ENCODE measurements around the gene MAFF.
"Not testable (repeated sequence)": the region's sequence is repeated elsewhere in the genome, so short reads cannot be mapped to it uniquely, and the experiment has no call there.

MAFF gene

DNA sequence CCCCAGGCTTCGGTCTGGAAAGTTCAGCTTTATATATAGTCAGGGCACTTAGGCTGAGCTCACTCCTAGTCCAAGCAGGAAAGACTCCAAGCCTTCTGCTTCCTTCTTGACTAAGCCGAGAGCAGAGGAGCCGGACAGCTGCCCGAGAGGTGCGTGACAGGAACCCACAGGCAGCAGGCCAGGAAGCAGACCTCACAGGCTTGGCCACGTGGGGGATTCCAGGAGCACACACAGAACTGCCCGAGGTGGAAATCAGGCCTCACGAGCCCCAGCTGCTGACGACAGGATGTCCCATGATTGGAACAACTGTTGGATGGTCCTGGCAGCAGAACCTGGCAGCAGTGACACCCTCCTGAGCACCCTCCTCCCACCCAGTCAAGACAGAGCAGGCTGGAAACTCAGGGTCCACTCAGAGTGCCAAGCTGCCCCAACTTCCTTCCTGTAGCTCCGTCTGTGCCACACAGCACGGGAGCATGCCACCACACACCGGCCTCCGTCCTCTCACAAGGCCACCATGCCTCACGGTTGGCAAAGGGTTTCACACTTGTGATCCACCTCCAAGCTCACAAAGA is 25.5 kb upstream of the MAFF start:
- TF ChIP-seq GABPA (IDR thresholded peaks at IDR 0.05; ENCODE audit: low read depth): 0 out of 2 replicates have a peak, but pooled peaks have one; percentile 38
- peak; percentile 37; the same call in 1 of the 2 replicates for TF ChIP-seq SPI1 (IDR thresholded peaks at IDR 0.05; ENCODE audit: borderline replicate concordance, low read depth)
- TF ChIP-seq, protein P1, sequence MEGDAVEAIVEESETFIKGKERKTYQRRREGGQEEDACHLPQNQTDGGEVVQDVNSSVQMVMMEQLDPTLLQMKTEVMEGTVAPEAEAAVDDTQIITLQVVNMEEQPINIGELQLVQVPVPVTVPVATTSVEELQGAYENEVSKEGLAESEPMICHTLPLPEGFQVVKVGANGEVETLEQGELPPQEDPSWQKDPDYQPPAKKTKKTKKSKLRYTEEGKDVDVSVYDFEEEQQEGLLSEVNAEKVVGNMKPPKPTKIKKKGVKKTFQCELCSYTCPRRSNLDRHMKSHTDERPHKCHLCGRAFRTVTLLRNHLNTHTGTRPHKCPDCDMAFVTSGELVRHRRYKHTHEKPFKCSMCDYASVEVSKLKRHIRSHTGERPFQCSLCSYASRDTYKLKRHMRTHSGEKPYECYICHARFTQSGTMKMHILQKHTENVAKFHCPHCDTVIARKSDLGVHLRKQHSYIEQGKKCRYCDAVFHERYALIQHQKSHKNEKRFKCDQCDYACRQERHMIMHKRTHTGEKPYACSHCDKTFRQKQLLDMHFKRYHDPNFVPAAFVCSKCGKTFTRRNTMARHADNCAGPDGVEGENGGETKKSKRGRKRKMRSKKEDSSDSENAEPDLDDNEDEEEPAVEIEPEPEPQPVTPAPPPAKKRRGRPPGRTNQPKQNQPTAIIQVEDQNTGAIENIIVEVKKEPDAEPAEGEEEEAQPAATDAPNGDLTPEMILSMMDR (IDR thresholded peaks at IDR 0.05; ENCODE audit: insufficient read depth, low read length): no peak
- peak; percentile 97 for TF ChIP-seq POLR2AphosphoS5 (IDR thresholded peaks at IDR 0.05; ENCODE audit: low read depth)
- H3K27me3 ChIP-seq (ENCODE audit: insufficient read depth, poor library complexity, severe bottlenecking): no peaks in the 10 kb centered on the region
- peak overlapping the region; percentile 79 for H3K27ac ChIP-seq (replicated peaks)
- no peak overlapping the region for H3K4me3 ChIP-seq (replicated peaks; ENCODE audit: insufficient read depth, low read length)
- DNase-seq (ENCODE audit: low read depth in 1 of 2, low spot score in 1 of 2): peak; percentile 85 to 87

DNA sequence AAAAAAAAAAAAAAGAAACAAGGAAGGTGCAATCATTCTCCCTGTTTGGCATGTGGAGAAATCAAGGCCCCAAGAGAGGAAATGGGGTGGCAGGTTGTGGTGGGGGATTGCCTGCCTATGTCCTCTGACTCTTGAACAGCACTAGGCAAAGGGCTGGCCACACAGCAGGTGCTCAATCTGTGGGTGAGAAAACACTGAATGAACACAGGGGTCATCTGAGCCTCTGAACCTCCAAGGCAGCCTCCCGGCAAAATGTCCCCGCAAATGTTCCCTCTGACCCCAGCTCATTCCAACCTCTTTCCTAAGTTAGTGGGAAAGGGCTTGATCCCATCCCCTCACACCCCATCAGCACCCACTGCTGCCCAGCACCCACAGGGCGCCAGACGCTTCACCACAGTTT is 24.8 kb upstream of the MAFF start:
- H3K27me3 ChIP-seq (ENCODE audit: insufficient read depth, poor library complexity, severe bottlenecking): no peaks in the 10 kb centered on the region
- peak overlapping the region; percentile 79 for H3K27ac ChIP-seq (replicated peaks)
- DNase-seq (ENCODE audit: low read depth in 1 of 2, low spot score in 1 of 2): peak in 1 of 2 experiments; percentile 61
- H3K4me3 ChIP-seq (replicated peaks; ENCODE audit: insufficient read depth, low read length): no peak overlapping the region
- TF ChIP-seq, protein P1 (IDR thresholded peaks at IDR 0.05; ENCODE audit: insufficient read depth, low read length): no peak
- TF ChIP-seq POLR2AphosphoS5 (IDR thresholded peaks at IDR 0.05; ENCODE audit: low read depth): no peak
- TF ChIP-seq, protein P2, sequence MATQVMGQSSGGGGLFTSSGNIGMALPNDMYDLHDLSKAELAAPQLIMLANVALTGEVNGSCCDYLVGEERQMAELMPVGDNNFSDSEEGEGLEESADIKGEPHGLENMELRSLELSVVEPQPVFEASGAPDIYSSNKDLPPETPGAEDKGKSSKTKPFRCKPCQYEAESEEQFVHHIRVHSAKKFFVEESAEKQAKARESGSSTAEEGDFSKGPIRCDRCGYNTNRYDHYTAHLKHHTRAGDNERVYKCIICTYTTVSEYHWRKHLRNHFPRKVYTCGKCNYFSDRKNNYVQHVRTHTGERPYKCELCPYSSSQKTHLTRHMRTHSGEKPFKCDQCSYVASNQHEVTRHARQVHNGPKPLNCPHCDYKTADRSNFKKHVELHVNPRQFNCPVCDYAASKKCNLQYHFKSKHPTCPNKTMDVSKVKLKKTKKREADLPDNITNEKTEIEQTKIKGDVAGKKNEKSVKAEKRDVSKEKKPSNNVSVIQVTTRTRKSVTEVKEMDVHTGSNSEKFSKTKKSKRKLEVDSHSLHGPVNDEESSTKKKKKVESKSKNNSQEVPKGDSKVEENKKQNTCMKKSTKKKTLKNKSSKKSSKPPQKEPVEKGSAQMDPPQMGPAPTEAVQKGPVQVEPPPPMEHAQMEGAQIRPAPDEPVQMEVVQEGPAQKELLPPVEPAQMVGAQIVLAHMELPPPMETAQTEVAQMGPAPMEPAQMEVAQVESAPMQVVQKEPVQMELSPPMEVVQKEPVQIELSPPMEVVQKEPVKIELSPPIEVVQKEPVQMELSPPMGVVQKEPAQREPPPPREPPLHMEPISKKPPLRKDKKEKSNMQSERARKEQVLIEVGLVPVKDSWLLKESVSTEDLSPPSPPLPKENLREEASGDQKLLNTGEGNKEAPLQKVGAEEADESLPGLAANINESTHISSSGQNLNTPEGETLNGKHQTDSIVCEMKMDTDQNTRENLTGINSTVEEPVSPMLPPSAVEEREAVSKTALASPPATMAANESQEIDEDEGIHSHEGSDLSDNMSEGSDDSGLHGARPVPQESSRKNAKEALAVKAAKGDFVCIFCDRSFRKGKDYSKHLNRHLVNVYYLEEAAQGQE (IDR thresholded peaks at IDR 0.05; ENCODE audit: insufficient replicate concordance, low read depth): no peak
- TF ChIP-seq GABPA (IDR thresholded peaks at IDR 0.05; ENCODE audit: low read depth): no peak
- TF ChIP-seq SPI1 (IDR thresholded peaks at IDR 0.05; ENCODE audit: borderline replicate concordance, low read depth): no peak; the same call in 1 of the 2 replicates

DNA sequence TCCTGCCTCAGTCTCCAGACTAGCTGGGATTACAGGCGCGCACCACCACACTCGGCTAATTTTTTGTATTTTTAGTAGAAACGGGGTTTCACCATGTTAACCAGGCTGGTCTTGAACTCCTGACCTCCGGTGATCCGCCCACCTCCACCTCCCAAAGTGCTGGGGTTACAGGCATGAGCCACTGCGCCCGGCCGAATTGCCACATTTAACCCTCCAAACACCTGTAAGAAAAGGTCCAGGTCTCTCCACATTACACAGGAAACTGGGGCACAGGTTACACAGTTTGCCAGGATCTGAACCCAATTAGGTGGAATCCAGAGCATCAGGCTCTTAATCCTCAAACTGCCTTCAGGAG is 24.2 kb upstream of the MAFF start:
- not testable (repeated sequence) for H3K4me3 ChIP-seq (replicated peaks; ENCODE audit: insufficient read depth, low read length); DNase-seq (ENCODE audit: low read depth in 1 of 2, low spot score in 1 of 2); H3K27me3 ChIP-seq (ENCODE audit: insufficient read depth, poor library complexity, severe bottlenecking)
- peak overlapping the region; percentile 79 for H3K27ac ChIP-seq (replicated peaks)

DNA sequence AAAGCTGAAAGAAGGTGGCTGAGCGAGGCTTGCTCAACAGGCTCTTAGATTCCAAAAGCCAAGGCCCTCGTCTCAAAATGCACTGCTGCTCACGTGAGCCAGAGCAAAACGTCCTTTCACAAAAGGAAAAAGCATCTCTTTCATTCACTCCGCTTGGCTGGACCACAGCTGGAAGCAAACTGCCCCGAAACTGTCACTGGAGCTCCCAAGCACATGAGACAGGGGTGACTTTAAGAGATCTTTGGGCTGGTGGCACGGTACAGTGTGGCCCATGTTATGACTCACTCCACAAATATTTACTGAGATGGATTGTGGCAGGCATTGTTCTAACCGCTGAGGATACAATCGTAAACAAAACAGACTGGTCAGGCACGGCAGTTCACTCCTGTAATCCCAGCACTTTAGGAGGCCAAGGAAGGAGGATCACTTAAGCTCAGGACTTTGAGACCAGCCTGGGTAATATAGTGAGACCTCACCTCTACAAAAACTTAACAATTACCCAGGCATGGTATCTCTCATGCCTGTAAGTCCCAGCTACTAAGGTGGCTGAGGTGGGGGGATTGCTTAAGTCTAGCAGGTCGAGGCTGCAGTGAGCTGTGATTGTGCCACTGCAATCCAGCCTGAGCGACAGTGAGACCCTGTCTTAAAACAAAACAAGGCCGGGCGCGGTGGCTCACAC is 23.7 kb upstream of the MAFF start:
- no peak overlapping the region for H3K4me3 ChIP-seq (replicated peaks; ENCODE audit: insufficient read depth, low read length)
- H3K27me3 ChIP-seq (ENCODE audit: insufficient read depth, poor library complexity, severe bottlenecking): no peaks in the 10 kb centered on the region
- H3K27ac ChIP-seq (replicated peaks): no peak overlapping the region
- TF ChIP-seq, protein P1 (IDR thresholded peaks at IDR 0.05; ENCODE audit: insufficient read depth, low read length): no peak
- TF ChIP-seq GABPA (IDR thresholded peaks at IDR 0.05; ENCODE audit: low read depth) (no peak), POLR2AphosphoS5 (IDR thresholded peaks at IDR 0.05; ENCODE audit: low read depth) (no peak), SPI1 (IDR thresholded peaks at IDR 0.05; ENCODE audit: borderline replicate concordance, low read depth) (no peak)
- TF ChIP-seq, protein P2 (IDR thresholded peaks at IDR 0.05; ENCODE audit: insufficient replicate concordance, low read depth): no peak
- DNase-seq (ENCODE audit: low read depth in 1 of 2, low spot score in 1 of 2): no peak

DNA sequence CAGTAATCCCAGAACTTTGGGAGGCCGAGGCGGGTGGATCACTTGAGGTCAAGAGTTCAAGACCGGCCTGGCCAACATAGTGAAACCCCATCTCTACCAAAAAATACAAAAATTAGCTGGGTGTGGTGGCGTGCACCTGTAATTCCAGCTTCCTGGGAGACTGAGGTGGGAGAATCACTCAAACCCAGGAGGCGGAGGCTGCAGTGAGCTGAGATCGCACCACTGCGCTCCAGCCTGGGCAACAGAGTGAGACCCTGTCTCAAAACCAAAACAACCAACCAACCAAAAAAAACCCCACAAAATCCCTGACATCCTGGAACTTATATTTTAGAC is 23.2 kb upstream of the MAFF start:
- H3K4me3 ChIP-seq (replicated peaks; ENCODE audit: insufficient read depth, low read length); H3K27me3 ChIP-seq (ENCODE audit: insufficient read depth, poor library complexity, severe bottlenecking); DNase-seq (ENCODE audit: low read depth in 1 of 2, low spot score in 1 of 2); H3K27ac ChIP-seq (replicated peaks): not testable (repeated sequence)
